HCEC 1CT (cell line): ENCODE data around the gene ANGEL1.
A peak's percentile ranks its signal among the peaks of the same experiment; 100 is the strongest.

ENCODE experiments used
- DNase-seq: peaks from one replicate; pipeline ENCODE4 v3.0.0-alpha.2; 2017

Gene ANGEL1

GRCh38 chr14:76778546-76779215, 34.0 kb downstream of the ANGEL1 start:
- no peak for DNase-seq

- no peak for DNase-seq
Observed at GRCh38 chr14:76777721-76778120, 35.0 kb downstream of the ANGEL1 start.

- DNase-seq, result no peak
Observed at GRCh38 chr14:76776428-76777251, 36.0 kb downstream of the ANGEL1 start.

- no peak for DNase-seq
Observed at GRCh38 chr14:76775695-76776427, 36.8 kb downstream of the ANGEL1 start.

GRCh38 chr14:76774821-76775694, 37.6 kb downstream of the ANGEL1 start:
- DNase-seq, result no peak

- no peak for DNase-seq
Observed at GRCh38 chr14:76773956-76774820, 38.5 kb downstream of the ANGEL1 start.

GRCh38 chr14:76773188-76773885, 39.3 kb downstream of the ANGEL1 start:
- DNase-seq, result peak; percentile 62

- DNase-seq, result no peak
Observed at GRCh38 chr14:76772300-76773187, 40.1 kb downstream of the ANGEL1 start.

GRCh38 chr14:76771437-76771980, 41.2 kb downstream of the ANGEL1 start:
- no peak for DNase-seq

- no peak for DNase-seq
Observed at GRCh38 chr14:76770521-76771436, 41.9 kb downstream of the ANGEL1 start.

GRCh38 chr14:76769636-76770292, 42.9 kb downstream of the ANGEL1 start:
- no peak for DNase-seq

- DNase-seq, result no peak
Observed at GRCh38 chr14:76768671-76769500, 43.8 kb downstream of the ANGEL1 start.

GRCh38 chr14:76767681-76768656, 44.7 kb downstream of the ANGEL1 start:
- no peak for DNase-seq

GRCh38 chr14:76765461-76765931, 47.2 kb downstream of the ANGEL1 start:
- no peak for DNase-seq
